DND-41 (cell line): ENCODE data around the gene MINAR2.

Source experiments
- EZH2 ChIP-seq: IDR thresholded peaks from 3 replicates; pipeline ENCODE4 v1.6.1; 2012; ENCODE audit warnings: borderline replicate concordance, low read depth, mild to moderate bottlenecking, moderate library complexity, low read length, inconsistent platforms; ENCODE audit not compliant: severe bottlenecking
- TF ChIP-seq, protein P1 (sequence below): IDR thresholded peaks from 2 replicates; pipeline ENCODE4 v1.5.1; 2012; ENCODE audit warnings: borderline replicate concordance, low read length, moderate library complexity, mild to moderate bottlenecking; ENCODE audit not compliant: poor library complexity, severe bottlenecking; ENCODE audit errors: extremely low read depth

DNA sequence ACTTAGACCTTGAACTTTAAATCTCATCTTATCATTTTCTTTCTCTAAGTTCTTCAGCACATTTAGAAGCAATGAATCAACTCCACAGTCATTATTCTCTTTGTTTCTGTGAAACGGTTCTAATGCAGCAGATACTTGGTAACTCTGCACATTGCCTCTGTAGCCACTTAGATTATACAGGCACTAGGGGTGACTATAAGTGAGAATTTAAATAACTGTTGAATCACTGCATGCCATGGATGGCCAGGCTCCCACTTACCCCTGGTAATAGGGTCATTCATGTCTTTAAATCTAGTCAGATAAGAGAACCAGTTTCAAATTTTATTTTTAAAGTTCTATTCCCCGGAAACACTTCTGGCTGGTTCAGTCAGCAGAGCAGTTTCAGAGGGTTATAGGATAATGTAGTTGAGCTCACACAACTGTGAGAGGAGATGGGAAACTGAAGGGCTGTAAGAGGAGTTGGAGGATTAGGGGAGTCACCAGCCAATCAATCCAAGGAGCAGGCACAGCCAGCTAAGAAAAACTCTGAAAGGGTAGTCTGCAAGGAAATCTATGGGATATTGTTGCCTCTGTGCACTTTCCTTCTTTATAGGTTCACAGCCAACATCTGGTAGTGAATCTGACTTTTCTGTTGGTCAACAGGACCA, 4.2 kb upstream of the MINAR2 start:
- TF ChIP-seq, protein P1, sequence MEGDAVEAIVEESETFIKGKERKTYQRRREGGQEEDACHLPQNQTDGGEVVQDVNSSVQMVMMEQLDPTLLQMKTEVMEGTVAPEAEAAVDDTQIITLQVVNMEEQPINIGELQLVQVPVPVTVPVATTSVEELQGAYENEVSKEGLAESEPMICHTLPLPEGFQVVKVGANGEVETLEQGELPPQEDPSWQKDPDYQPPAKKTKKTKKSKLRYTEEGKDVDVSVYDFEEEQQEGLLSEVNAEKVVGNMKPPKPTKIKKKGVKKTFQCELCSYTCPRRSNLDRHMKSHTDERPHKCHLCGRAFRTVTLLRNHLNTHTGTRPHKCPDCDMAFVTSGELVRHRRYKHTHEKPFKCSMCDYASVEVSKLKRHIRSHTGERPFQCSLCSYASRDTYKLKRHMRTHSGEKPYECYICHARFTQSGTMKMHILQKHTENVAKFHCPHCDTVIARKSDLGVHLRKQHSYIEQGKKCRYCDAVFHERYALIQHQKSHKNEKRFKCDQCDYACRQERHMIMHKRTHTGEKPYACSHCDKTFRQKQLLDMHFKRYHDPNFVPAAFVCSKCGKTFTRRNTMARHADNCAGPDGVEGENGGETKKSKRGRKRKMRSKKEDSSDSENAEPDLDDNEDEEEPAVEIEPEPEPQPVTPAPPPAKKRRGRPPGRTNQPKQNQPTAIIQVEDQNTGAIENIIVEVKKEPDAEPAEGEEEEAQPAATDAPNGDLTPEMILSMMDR: no peak
- no peak for TF ChIP-seq EZH2
